Gastroesophageal sphincter (tissue), 4 donors: ENCODE data around the gene PGF. TPM values are rescaled to one million over a fixed set of nuclear protein-coding genes. Genes with fewer than 3 reads are reported as not detected.

Experiments
- ATAC-seq: fragments of 150-250 bp; one replicate; pipeline ENCODE4 v1.9.1; 2016; ENCODE audit warnings: mild to moderate bottlenecking, moderate library complexity
- H3K27ac ChIP-seq, 4 donors: fragments of 200-600 bp; sonication (generic) in 3 of 4; 1 replicate in 3 of 4; 2 replicates in 1 of 4; pipeline ENCODE4 v1.5.1; 2016 to 2019
- H3K27me3 ChIP-seq: fragments of 200-600 bp; sonication (generic); one replicate; pipeline ENCODE4 v1.5.1; 2019
- H3K36me3 ChIP-seq, 2 donors: fragments of 200-600 bp; sonication (generic); one replicate each; pipeline ENCODE4 v1.5.1; 2019; ENCODE audit warnings: control low read depth in 1 of 2
- H3K4me1 ChIP-seq, 3 donors: fragments of 200-600 bp; sonication (generic); 1 replicate in 2 of 3; 2 replicates in 1 of 3; pipeline ENCODE4 v1.5.1; 2016 to 2019; ENCODE audit warnings: control low read depth in 2 of 3
- H3K4me3 ChIP-seq, 2 donors: fragments of 200-600 bp; sonication (generic); one replicate each; pipeline ENCODE4 v1.5.1; 2019; ENCODE audit warnings: mild to moderate bottlenecking in 1 of 2, moderate library complexity in 1 of 2
- H3K9me3 ChIP-seq, 3 donors: fragments of 200-600 bp; sonication (generic); one replicate each; pipeline ENCODE4 v1.5.1; 2017 to 2019; ENCODE audit warnings: control low read depth in 2 of 3
- CTCF ChIP-seq, 4 experiments: fragments of 200-600 bp in 2 of 4; fragments of 450-650 bp in 2 of 4; sonication (generic) in 1 of 4; IDR thresholded peaks; one replicate each; pipeline ENCODE4 v1.5.1; 2017 to 2019; ENCODE audit warnings: antibody characterized with exemption in 4 of 4, mild to moderate bottlenecking in 2 of 4, moderate library complexity in 2 of 4
- EP300 ChIP-seq: sonication (generic); formaldehyde crosslinking; IDR thresholded peaks from one replicate; pipeline ENCODE4 v1.6.1; 2017; ENCODE audit warnings: antibody characterized with exemption, mild to moderate bottlenecking
- POLR2A ChIP-seq, 2 donors: fragments of 450-650 bp; IDR thresholded peaks; one replicate each; pipeline ENCODE4 v1.6.1; 2017; ENCODE audit warnings: antibody characterized with exemption in 2 of 2, mild to moderate bottlenecking in 2 of 2, moderate library complexity in 1 of 2
- POLR2AphosphoS5 ChIP-seq: sonication (generic); formaldehyde crosslinking; IDR thresholded peaks from one replicate; pipeline ENCODE4 v1.6.1; 2017; ENCODE audit warnings: antibody characterized with exemption
- WGBS, 2 donors: methylation state at CpG; one replicate each; pipeline ENCODE4 v1.1.5; 2018; ENCODE audit warnings: low coverage in 1 of 2; 5-methylcytosine and 5-hydroxymethylcytosine counted together
- total RNA-seq, 4 donors: library from RNA; depleted of rRNA; stranded (reverse); fragments of >200 nt; gene quantifications; one replicate each; pipeline ENCODE4 v1.1.0, GENCODE V29; 2016

Gene PGF
- total RNA-seq, 4 donors from 2014 or later = 11.2 to 21.0 (median 16.5) TPM

- no peak overlapping the region for H3K4me3 ChIP-seq
- H3K36me3 ChIP-seq = no peaks in the 10 kb centered on the region
- peaks cover 0 to 21% (median 0%) of the 10 kb centered on the region in 3 donors for H3K4me1 ChIP-seq
- H3K27me3 ChIP-seq = no peaks in the 10 kb centered on the region
- ATAC-seq = no peak
- no peaks in the 10 kb centered on the region for H3K9me3 ChIP-seq
- H3K27ac ChIP-seq = no peak overlapping the region
- WGBS, 2 donors = 71 to 72% methylated on average over 3 of the region's 5 CpGs
- no peak for TF ChIP-seq POLR2A (IDR thresholded peaks at IDR 0.05)
- TF ChIP-seq POLR2AphosphoS5 = no peak
- TF ChIP-seq CTCF (IDR thresholded peaks at IDR 0.05) = no peak
- TF ChIP-seq EP300 = no peak
These were observed 6.0 kb upstream of the PGF start for GRCh38 chr14:74961238-74961911.

- ATAC-seq = no peak
- no peaks in the 10 kb centered on the region for H3K27me3 ChIP-seq
- H3K36me3 ChIP-seq = no peaks in the 10 kb centered on the region
- 63 to 88% methylated on average over 2 to 4 of the region's 4 CpGs for WGBS, 2 donors
- TF ChIP-seq CTCF (IDR thresholded peaks at IDR 0.05) (no peak), POLR2AphosphoS5 (no peak), POLR2A (IDR thresholded peaks at IDR 0.05) (no peak), EP300 (no peak)
- no peak overlapping the region for H3K27ac ChIP-seq
- H3K9me3 ChIP-seq = no peaks in the 10 kb centered on the region
- H3K4me3 ChIP-seq = no peak overlapping the region
- H3K4me1 ChIP-seq = peaks cover 0 to 23% (median 1%) of the 10 kb centered on the region in 3 donors
These were observed 5.3 kb upstream of the PGF start for GRCh38 chr14:74960736-74961135.

GRCh38 chr14:74959596-74960180 lies 4.3 kb upstream of the PGF start:
- Histone ChIP-seq H3K4me1 (peaks cover 0 to 28% (median 5%) of the 10 kb centered on the region in 3 donors), H3K27me3 (peaks cover 3% of the 10 kb centered on the region), H3K4me3 (no peak overlapping the region), H3K27ac (no peak overlapping the region), H3K9me3 (no peaks in the 10 kb centered on the region), H3K36me3 (no peaks in the 10 kb centered on the region)
- ATAC-seq = no peak
- whole genome bisulfite sequencing, 2 donors = 81 to 83% methylated on average over 3 of the region's 5 CpGs
- TF ChIP-seq EP300 (no peak), POLR2AphosphoS5 (no peak), POLR2A (IDR thresholded peaks at IDR 0.05) (no peak), CTCF (IDR thresholded peaks at IDR 0.05) (no peak)

GRCh38 chr14:74956280-74957072 lies 1.1 kb upstream of the PGF start:
- Histone ChIP-seq H3K27ac (no peak overlapping the region), H3K36me3 (no peaks in the 10 kb centered on the region), H3K4me3 (peak overlapping the region in 1 of 2 donors; percentile 64), H3K27me3 (peaks cover 34% of the 10 kb centered on the region), H3K4me1 (peaks cover 0 to 35% (median 14%) of the 10 kb centered on the region in 3 donors), H3K9me3 (no peaks in the 10 kb centered on the region)
- no peak for ATAC-seq
- TF ChIP-seq POLR2A (IDR thresholded peaks at IDR 0.05) (no peak), EP300 (no peak), POLR2AphosphoS5 (no peak), CTCF (IDR thresholded peaks at IDR 0.05) (no peak)
- 80 to 84% methylated on average over 5 of the region's 24 CpGs for WGBS, 2 donors
